CD4-positive, alpha-beta T cell treated with Interleukin-15 for 4 hours (primary cell): Measurements from ENCODE around the gene SNED1.
"Not testable (repeated sequence)": the region's sequence is repeated elsewhere in the genome, so short reads cannot be mapped to it uniquely, and the experiment has no call there.

Experiments used
- DNase-seq: peaks from one replicate; pipeline ENCODE4 v3.0.0-alpha.2; 2020; ENCODE audit warnings: low spot score

Gene SNED1

DNA sequence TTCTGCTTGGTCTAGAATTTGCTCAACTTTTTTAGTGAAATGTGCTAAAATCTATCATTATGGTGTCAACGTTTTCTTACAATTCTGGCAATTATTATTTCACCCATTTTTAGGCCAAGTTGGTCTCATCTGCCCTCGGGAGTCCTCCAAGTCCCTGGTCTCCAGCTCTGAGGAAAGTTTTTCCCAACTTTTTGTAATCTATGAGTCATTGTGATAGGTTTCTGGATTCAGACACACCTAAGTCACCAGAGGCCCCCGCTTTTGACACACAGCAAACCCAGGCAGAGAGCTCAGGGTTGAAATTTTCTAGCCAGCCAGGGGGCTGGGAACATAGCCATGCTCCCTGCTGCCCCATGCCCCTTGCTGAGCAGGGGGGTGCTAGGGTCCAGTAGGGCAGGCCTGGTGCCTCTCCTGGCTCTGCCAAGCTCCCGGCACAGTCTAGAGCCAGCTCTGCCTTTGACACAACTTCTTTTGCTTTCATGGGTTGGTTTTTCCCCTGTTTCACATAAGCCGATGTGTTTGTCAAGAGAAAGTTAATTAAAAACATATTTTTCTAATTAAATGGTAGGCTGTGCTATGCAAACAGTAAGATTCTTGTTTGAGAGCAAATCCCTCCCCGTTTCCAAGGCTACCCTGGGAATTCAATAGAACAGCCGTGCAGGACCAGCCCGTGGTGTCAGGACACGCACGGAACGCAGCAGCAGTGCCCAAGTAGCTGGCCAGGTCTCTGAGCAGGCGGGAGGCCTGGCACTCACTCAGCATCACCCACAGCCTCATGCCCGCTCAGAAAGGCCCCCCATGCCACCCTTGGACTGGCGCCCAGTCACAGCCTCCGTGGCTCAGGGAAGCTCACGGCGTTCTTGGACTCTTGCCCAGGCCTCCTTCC is 25.5 kb upstream of the SNED1 start:
- no peak for DNase-seq

DNA sequence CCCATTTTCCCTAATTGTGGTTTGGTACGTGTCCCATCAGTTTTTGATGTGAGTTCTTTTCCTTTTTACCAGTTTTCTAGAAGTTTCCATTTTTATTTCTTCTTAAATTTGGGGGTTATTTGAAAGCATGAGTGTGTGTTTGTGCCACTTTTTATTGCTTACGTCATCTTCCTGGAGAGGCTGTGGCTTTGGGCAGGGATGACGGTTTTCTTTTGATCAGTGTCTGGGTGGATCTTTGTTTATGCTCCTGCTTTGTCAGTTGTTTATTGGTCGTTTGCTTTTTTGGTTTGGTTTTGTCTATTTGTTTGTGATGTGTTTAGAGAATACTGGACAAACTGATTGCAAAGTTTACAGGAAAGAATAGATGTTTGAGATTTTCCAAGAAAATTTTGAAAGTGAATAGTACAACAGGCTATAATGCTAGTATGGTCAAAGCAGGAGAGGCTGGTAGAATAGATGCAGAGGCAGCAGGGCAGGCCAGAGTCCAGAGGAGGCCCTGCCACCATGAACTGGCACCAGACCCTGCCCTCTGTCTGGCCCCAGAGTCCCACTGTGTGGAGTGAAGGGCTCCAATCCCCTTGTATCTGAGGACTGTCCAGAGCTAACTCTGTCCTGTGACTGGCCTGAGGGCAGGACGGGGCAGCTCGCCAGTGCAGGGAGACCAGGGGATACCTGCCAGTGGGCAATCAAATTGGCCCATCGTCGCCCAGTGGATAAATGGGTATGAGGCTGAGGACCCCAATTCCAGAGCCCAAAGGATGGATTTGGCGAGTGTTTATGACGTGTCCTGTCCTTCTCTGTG is 23.4 kb upstream of the SNED1 start:
- peak; percentile 46 for DNase-seq

- not testable (repeated sequence) for DNase-seq
Observed at GRCh38 chr2:240975903-240976302, 22.5 kb upstream of the SNED1 start.

- no peak for DNase-seq
Observed at GRCh38 chr2:240981280-240981679, 17.1 kb upstream of the SNED1 start.

DNA sequence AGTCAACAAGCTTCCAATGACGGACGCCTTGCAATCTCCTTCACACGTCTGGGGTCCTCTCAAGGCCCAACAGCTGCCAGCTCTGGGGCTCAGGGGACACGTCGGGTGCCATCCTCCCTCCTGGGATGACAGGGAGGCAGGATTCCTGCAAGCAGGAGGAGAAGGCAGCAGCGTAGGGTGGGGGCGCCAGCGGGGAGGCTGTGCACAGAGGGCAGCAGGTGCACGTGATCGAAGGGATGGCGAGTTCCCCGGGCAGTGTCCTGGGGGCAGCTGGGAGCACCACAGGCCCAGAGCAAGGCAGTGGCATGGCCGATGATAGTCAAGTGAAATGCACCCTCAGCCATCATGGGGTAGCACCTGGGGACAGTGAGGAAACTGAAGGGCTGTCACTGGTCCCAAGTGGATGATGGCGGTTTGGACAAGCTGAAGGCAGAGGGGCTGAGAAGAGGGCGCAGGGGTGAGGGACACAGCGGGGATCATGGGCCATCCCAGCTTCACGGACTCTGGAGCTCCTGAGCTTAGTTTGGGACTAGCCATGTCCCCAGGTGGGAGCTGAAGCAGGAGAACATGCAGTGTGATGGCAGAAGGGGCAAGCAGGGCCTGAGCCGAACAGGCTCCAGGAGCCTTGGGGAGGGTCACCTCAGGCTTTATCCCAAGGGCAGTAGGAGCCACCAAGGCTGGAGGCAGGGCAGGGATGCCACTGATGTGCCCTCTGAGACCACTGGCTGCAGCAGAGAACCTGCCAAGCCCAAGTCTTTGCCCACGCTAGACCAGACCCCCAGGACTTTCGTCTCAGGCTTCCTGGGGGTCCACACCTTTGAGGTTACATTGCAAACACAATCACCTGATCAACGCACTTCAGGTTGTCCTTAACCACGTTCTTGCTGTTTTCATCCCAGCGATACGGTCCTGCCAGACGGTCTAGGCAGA is 16.3 kb upstream of the SNED1 start:
- DNase-seq: no peak

- DNase-seq: no peak
Observed at GRCh38 chr2:240982821-240983281, 15.6 kb upstream of the SNED1 start.

GRCh38 chr2:240983361-240983995 is 14.9 kb upstream of the SNED1 start:
- peak; percentile 5 for DNase-seq

GRCh38 chr2:240983996-240984498 is 14.4 kb upstream of the SNED1 start:
- DNase-seq: no peak

DNA sequence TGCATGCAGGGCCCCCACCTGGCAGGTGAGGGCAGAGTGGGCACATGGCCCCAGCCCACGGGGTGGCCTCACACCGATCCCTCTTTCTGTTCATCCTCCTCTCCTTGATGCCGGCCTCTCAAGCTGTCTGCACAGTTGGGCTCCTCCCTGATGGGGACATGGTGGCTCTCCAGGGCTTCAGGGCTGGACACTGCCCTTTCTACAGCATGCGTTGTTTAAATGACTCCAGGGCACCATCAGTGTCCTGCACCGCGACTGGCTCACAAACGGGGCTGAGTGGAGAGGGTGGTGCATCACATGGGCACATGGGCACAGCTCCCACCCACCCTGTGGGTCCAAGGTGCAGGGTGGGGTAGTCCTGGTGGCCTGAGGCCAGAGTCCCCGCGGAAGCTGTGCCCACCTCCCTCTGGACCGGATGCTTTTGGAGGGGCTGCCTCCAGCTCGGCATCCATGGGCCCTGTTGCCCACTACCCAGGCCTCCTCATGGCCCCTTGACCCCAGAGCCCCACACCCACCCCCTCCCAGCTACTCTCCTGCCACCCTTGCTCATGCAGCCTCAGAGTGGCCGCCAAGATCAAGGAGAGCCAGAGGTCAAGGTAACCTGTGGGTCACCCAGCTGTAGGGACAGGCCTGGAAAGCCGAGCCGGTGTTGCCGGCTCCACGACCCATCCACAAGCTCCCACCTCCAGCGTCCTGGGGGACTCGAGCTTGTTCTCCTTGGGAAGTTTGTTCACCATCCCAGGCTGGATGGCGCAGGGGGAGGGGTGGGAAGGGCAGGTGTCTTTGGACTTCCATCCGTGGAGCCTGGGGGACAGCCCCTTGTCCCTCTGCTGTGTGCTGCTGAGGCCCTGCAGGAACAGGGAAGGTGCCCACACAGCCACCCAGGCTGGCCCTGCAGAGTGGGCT is 12.3 kb upstream of the SNED1 start:
- no peak for DNase-seq

DNA sequence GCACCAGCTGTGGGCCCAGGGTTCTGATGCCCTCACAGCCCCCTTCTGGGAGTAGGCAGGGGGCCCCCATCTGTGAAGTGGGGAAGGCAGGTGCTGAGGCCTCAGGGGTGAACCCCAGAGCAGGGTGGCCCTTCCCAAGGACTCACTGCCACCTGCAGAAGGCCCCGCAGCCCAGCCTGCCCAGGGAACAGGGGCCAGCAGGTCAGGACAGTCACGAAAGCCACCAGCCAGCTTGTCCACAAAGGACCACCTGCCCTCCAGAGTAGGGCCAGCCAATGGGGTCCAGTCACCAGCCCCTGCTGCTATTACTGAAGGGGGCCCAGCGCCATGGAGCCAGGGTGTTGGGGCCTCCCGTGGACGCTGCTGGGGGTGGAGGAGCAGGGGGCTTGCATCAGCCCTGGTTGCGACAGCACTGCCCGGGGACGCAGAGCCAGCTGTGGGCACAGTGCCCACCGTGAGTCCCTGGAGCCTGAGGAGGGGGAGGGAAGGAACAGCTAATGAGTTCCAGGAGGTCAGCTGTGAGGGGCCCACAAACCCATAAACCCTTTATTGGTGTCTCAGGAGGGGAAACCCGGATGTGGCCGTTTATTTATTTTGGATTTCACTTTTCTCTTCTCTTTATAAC is 11.5 kb upstream of the SNED1 start:
- no peak for DNase-seq

GRCh38 chr2:240987588-240987987 is 10.8 kb upstream of the SNED1 start:
- no peak for DNase-seq

DNA sequence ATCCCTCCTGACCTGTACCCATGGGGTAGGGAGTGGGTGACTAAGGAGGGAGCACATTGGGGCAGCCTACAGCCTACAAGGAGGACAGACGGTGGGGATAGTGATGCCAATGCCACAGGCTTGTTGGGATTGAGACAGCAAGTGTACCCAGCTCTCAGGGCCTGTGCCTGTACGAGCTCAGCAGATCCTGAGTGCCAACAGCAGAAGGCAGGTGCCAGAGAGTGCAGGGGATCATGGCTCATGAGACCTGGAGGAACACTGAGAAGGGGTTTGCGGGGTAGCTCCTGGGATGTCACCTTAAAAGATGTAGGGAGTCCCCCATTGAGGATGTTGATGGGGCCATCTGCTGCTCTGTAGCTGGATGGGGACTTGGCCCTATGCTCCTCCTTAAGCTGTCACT is 10.3 kb upstream of the SNED1 start:
- DNase-seq: no peak

GRCh38 chr2:240988571-240989271 is 9.7 kb upstream of the SNED1 start:
- DNase-seq: no peak

GRCh38 chr2:240989451-240990265 is 8.8 kb upstream of the SNED1 start:
- DNase-seq: no peak

GRCh38 chr2:240990266-240990529 is 8.2 kb upstream of the SNED1 start:
- DNase-seq: no peak

- DNase-seq: no peak
Observed at GRCh38 chr2:240990726-240991377, 7.6 kb upstream of the SNED1 start.

DNA sequence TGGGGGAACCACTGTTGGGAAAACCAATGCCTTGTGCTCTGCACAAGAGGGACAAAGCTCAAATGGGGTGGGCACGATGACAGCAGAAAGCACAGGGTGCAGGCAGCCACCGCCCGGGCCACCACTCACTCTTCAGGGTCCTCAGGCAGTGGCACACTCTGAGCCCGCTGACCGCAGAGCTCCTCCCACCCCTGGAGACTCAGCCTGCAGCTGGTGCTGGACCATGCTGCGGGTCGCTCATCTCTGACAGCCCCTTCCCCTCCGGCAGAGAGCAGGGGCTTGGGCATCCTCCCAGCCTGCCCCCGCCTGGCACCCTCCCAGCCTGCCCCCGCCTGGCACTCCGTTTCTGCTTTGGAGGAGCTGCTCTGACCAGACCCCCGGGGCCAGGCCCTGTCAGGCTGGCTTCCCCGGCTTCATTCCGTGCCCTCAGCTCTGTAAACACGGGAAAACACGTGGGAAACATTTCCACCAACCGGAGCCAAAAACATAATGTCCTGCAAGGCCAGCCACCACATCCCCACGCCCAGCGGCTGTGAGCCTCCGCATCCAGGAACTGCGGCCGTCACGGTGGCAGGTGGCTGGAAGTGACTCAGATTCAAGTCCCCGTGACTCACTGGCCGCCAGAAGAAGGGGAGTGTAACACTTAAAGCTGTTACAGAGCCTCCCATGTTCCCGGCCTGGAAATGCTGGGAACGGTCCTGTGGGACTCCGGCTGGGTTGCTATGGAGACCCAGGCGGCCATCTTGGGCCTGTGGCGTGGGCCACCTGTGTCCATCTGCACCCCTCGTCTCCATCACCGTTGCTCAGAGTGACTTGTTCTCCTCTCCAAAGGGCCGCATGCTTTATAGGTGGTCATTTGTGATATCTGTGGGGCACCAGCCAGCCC is 6.8 kb upstream of the SNED1 start:
- no peak for DNase-seq
